ENCODE measurements around the gene DAB1.

DAB1 gene

DNA sequence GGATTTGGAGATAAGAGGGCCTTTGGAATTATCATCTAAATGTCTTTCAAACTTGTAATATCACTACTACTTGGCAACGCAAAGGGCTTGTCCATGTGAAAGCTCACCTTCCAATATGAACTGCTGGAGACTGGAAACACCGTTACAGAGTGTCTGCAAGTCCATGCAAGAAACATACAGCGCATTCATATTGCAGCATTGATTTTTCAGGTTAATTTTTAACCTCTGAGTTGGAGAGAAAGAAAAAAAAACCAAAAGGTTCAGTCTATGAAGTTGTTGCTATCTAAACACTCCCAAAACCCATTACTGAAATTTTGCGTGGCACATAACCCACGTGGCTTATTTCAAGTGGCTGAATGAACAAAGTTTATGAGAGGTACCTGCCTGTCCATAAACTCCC, 23.8 kb downstream of the DAB1 start:
- no peaks in the 10 kb centered on the region for H3K9me3 ChIP-seq (ENCODE audit: control insufficient read depth, insufficient read depth, low read length)
- H3K36me3 ChIP-seq (ENCODE audit: insufficient read depth, low read length) = no peaks in the 10 kb centered on the region
- H3K9ac ChIP-seq (ENCODE audit: low read depth, low read length) = no peak overlapping the region
- peaks cover 16% of the 10 kb centered on the region for H3K4me1 ChIP-seq (ENCODE audit: insufficient read depth, low read length)

GRCh38 chr1:57393058-57393584, 30.7 kb downstream of the DAB1 start:
- no peaks in the 10 kb centered on the region for H3K36me3 ChIP-seq (ENCODE audit: insufficient read depth, low read length)
- no peaks in the 10 kb centered on the region for H3K9me3 ChIP-seq (ENCODE audit: control insufficient read depth, insufficient read depth, low read length)
- no peak overlapping the region for H3K9ac ChIP-seq (ENCODE audit: low read depth, low read length)
- H3K4me1 ChIP-seq (ENCODE audit: insufficient read depth, low read length) = peaks cover 11% of the 10 kb centered on the region; the same call in 1 of the 2 replicates

- H3K4me1 ChIP-seq (ENCODE audit: insufficient read depth, low read length) = no peaks in the 10 kb centered on the region
- no peaks in the 10 kb centered on the region for H3K9me3 ChIP-seq (ENCODE audit: control insufficient read depth, insufficient read depth, low read length)
- H3K9ac ChIP-seq (ENCODE audit: low read depth, low read length) = no peak overlapping the region
- no peaks in the 10 kb centered on the region for H3K36me3 ChIP-seq (ENCODE audit: insufficient read depth, low read length)
Measured at GRCh38 chr1:57385336-57385735, 38.5 kb downstream of the DAB1 start.

- H3K9ac ChIP-seq (ENCODE audit: low read depth, low read length) = no peak overlapping the region
- H3K36me3 ChIP-seq (ENCODE audit: insufficient read depth, low read length) = no peaks in the 10 kb centered on the region
- no peaks in the 10 kb centered on the region for H3K9me3 ChIP-seq (ENCODE audit: control insufficient read depth, insufficient read depth, low read length)
- H3K4me1 ChIP-seq (ENCODE audit: insufficient read depth, low read length) = no peaks in the 10 kb centered on the region
Measured at GRCh38 chr1:57384901-57385300, 39.0 kb downstream of the DAB1 start.

DNA sequence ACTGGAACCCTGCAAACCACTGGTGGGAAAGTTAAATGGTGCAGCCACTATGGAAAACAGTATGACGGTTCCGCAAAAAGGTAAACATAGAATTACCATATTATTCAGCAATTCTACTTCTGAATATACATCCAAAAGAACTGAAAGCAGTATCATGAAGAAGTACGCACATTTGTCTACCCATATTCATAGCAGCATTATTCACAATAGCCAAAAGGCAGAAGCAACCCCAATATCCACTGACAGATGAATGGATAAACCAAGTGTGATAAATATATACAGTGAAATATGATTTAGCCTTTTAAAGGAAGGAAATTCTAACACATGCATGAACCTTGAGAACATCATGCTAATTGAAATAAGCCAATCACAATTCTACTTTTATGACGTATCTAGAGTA, 39.6 kb downstream of the DAB1 start:
- Histone ChIP-seq H3K4me1 (ENCODE audit: insufficient read depth, low read length) (no peaks in the 10 kb centered on the region), H3K9ac (ENCODE audit: low read depth, low read length) (no peak overlapping the region), H3K36me3 (ENCODE audit: insufficient read depth, low read length) (no peaks in the 10 kb centered on the region), H3K9me3 (ENCODE audit: control insufficient read depth, insufficient read depth, low read length) (no peaks in the 10 kb centered on the region)

DNA sequence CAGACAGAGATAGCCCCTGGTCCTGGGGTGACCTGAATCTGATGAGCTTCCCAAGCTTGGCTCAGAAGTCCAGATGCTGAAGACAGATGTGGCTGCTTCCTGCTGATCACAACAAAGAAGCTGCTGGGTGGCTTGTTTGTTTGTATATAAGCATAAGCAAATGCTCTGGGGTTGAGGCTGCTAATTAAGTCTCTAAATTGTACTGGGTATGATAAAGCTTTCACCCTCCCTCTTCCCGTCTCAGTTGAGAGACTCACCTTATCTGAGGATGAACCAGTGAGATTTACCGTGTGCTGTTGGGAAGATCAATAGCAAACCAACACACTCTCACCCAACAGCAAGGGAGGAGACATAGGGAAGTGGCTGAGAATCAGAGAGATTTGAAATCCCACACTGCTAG, 42.0 kb downstream of the DAB1 start:
- Histone ChIP-seq H3K9ac (ENCODE audit: low read depth, low read length) (no peak overlapping the region), H3K4me1 (ENCODE audit: insufficient read depth, low read length) (no peaks in the 10 kb centered on the region), H3K36me3 (ENCODE audit: insufficient read depth, low read length) (no peaks in the 10 kb centered on the region), H3K9me3 (ENCODE audit: control insufficient read depth, insufficient read depth, low read length) (no peaks in the 10 kb centered on the region)

- H3K4me1 ChIP-seq (ENCODE audit: insufficient read depth, low read length) = no peaks in the 10 kb centered on the region
- H3K9ac ChIP-seq (ENCODE audit: low read depth, low read length) = no peak overlapping the region
- no peaks in the 10 kb centered on the region for H3K9me3 ChIP-seq (ENCODE audit: control insufficient read depth, insufficient read depth, low read length)
- no peaks in the 10 kb centered on the region for H3K36me3 ChIP-seq (ENCODE audit: insufficient read depth, low read length)
Measured at GRCh38 chr1:57381426-57381825, 42.4 kb downstream of the DAB1 start.

DNA sequence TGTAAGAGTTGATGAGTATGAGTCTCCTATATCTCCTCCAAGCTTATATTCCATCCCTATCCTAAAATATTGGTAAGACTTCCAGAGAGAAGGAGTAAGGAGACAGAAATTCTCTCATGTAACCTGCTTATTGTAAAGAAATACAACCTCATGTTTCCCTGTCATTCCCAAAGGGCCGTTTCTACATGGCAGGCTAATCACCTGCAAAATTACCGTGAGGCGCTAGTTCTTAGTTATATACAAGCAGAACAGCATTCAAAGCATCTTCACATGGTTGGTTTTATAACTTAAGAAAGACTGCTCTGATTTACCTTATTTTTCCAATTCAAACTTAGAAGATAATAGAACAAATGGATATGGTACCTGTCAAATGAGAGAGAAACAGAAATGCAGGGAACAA, 42.9 kb downstream of the DAB1 start:
- Histone ChIP-seq H3K36me3 (ENCODE audit: insufficient read depth, low read length) (no peaks in the 10 kb centered on the region), H3K4me1 (ENCODE audit: insufficient read depth, low read length) (no peaks in the 10 kb centered on the region), H3K9me3 (ENCODE audit: control insufficient read depth, insufficient read depth, low read length) (no peaks in the 10 kb centered on the region), H3K9ac (ENCODE audit: low read depth, low read length) (no peak overlapping the region)

DNA sequence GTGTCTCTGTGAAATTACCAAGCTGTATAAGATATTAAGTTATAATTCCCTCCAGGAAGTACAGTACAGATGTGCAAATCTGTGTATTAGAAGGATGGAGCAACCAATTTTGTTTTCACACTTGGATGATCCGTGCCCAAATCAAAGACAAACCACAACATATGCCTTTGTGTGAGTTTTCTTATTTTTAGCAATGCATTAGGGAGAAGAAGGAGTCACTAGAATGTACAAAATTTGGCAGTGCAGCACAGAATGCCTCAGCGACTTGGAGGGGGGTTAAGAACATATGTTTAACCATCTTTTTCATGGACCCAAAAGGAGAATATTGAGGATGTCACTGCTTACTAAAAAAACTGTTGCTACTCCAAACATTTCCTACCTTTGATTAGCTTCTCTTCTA, 45.3 kb downstream of the DAB1 start:
- Histone ChIP-seq H3K36me3 (ENCODE audit: insufficient read depth, low read length) (no peaks in the 10 kb centered on the region), H3K9me3 (ENCODE audit: control insufficient read depth, insufficient read depth, low read length) (no peaks in the 10 kb centered on the region), H3K9ac (ENCODE audit: low read depth, low read length) (no peak overlapping the region), H3K4me1 (ENCODE audit: insufficient read depth, low read length) (no peaks in the 10 kb centered on the region)

DNA sequence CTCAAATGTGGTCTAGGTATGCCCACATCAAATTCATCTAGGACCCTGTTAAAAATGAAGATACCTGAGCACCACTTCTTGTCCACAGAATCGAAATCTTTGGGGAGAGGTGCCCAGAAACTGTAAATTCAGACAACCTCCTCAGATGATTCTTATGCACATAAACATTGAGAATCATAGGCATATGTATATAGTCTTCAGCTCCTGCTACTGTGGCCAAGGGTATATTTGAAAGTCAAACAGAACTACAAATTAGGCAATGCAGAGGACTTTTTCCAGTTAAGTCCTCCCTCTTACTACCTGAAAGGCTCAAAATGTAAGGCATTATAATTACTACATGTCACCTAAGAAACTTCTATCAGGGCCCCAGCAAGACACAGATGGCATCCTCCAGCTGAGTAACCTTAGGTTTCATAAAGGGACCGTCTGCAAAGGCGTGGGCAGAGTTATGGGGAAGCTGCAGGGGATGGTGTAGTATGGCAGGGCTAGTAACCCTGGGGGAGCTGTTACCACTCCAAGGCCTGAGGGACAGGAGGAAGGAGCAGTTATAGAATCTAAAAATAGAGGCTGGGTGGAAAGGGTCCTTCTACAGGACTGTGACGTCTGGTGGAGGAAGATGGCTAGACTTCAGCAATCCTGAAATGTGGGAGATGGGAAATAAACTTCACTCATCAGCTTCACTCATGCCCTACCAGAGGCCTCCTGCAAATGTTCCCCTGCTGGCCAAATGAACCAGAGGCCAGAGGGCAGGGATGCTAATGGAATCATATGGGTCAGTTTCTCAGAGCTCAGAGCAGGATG, 46.3 kb downstream of the DAB1 start:
- Histone ChIP-seq H3K9ac (ENCODE audit: low read depth, low read length) (no peak overlapping the region), H3K4me1 (ENCODE audit: insufficient read depth, low read length) (no peaks in the 10 kb centered on the region), H3K9me3 (ENCODE audit: control insufficient read depth, insufficient read depth, low read length) (no peaks in the 10 kb centered on the region), H3K36me3 (ENCODE audit: insufficient read depth, low read length) (no peaks in the 10 kb centered on the region)

DNA sequence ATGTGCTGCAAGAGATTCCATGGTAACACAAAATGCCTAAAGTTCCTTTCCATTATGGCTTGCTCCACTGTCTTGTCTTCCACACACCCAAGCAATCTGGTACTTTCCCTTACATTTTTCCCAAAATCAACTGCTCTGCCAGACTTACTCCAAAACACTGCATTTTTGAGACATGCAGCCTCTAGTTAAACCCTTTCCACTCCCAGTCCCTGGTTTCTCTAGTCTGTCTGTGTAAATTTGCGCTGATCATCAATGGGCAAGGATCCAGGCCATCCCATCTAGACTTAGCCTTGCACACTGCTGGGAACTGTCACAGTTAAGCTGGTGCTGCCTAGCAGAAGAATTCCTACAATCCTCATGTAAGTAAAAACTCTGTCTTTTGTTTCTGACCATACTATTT, 47.8 kb downstream of the DAB1 start:
- H3K9ac ChIP-seq (ENCODE audit: low read depth, low read length) = no peak overlapping the region
- H3K9me3 ChIP-seq (ENCODE audit: control insufficient read depth, insufficient read depth, low read length) = no peaks in the 10 kb centered on the region
- no peaks in the 10 kb centered on the region for H3K36me3 ChIP-seq (ENCODE audit: insufficient read depth, low read length)
- peaks cover under 1% of the 10 kb centered on the region; the same call in 1 of the 2 replicates for H3K4me1 ChIP-seq (ENCODE audit: insufficient read depth, low read length)

DNA sequence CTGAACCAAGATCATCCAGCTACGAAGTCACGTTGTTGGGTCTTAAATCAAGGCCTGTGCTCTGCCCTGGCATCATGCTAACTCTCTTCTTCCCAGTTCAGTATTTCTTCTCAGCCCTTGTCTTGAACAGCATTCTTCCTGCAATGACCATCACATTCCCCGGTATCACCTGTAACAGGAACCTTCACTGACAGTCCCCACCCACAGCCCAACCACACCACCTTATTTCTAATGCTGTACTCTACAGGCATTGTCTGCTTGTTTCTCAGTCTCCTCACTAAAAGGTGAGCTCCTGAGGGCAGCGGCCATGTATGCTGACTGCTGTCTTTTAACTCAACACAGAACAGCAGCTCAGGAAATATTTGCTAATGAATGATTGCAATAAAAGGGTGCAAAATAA, 54.0 kb downstream of the DAB1 start:
- Histone ChIP-seq H3K4me1 (ENCODE audit: insufficient read depth, low read length) (peaks cover 6% of the 10 kb centered on the region; the same call in 1 of the 2 replicates), H3K9ac (ENCODE audit: low read depth, low read length) (no peak overlapping the region), H3K9me3 (ENCODE audit: control insufficient read depth, insufficient read depth, low read length) (peaks cover 2% of the 10 kb centered on the region; the same call in 1 of the 2 replicates), H3K36me3 (ENCODE audit: insufficient read depth, low read length) (no peaks in the 10 kb centered on the region)

GRCh38 chr1:57367945-57368344, 55.9 kb downstream of the DAB1 start:
- H3K9me3 ChIP-seq (ENCODE audit: control insufficient read depth, insufficient read depth, low read length) = peaks cover 2% of the 10 kb centered on the region; the same call in 1 of the 2 replicates
- peaks cover 6% of the 10 kb centered on the region; the same call in 1 of the 2 replicates for H3K4me1 ChIP-seq (ENCODE audit: insufficient read depth, low read length)
- H3K36me3 ChIP-seq (ENCODE audit: insufficient read depth, low read length) = no peaks in the 10 kb centered on the region
- H3K9ac ChIP-seq (ENCODE audit: low read depth, low read length) = no peak overlapping the region

DNA sequence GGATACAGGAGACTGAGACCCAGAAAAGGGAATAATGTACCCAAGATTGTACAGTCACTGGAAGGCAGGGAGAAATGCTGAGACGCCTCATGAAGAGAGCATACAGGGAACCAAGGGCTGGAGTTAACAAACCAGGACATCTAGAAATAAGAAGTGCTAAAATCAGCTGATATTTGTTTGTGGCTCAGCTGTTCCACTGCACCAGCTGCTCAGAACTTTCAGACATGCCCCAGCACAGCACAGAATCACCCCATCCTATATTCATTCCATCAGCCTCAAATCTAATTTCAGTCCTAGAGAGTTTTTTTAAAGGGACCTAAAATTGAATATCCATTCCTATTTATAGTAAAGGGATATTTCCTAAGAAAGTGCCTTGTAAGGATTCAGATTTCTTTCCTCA, 60.2 kb downstream of the DAB1 start:
- Histone ChIP-seq H3K9ac (ENCODE audit: low read depth, low read length) (no peak overlapping the region), H3K36me3 (ENCODE audit: insufficient read depth, low read length) (no peaks in the 10 kb centered on the region), H3K4me1 (ENCODE audit: insufficient read depth, low read length) (no peaks in the 10 kb centered on the region), H3K9me3 (ENCODE audit: control insufficient read depth, insufficient read depth, low read length) (peaks cover 4% of the 10 kb centered on the region; the same call in 1 of the 2 replicates)

GRCh38 chr1:57363165-57363564, 60.7 kb downstream of the DAB1 start:
- peaks cover 2% of the 10 kb centered on the region; the same call in 1 of the 2 replicates for H3K9me3 ChIP-seq (ENCODE audit: control insufficient read depth, insufficient read depth, low read length)
- no peaks in the 10 kb centered on the region for H3K4me1 ChIP-seq (ENCODE audit: insufficient read depth, low read length)
- no peaks in the 10 kb centered on the region for H3K36me3 ChIP-seq (ENCODE audit: insufficient read depth, low read length)
- H3K9ac ChIP-seq (ENCODE audit: low read depth, low read length) = no peak overlapping the region
